Thymus (tissue), 11 donors: Measurements from ENCODE around the gene ACTN4. TPM values are rescaled to one million over a fixed set of nuclear protein-coding genes. Genes with fewer than 3 reads are reported as not detected.

ENCODE experiments used
- DNase-seq, 9 donors: peaks; one replicate each; pipeline ENCODE4 v3.0.0-alpha.2; 2013; ENCODE audit warnings: low spot score in 9 of 9, low read depth in 6 of 9, missing footprints in 1 of 9
- H3K27ac ChIP-seq, 2 donors: one replicate each; pipeline ENCODE4 v1.5.1; 2013; ENCODE audit warnings: control low read depth in 1 of 2, low read depth in 1 of 2, low read length in 1 of 2, mild to moderate bottlenecking in 1 of 2, moderate library complexity in 1 of 2
- H3K27me3 ChIP-seq, 2 donors: one replicate each; pipeline ENCODE4 v1.5.1; 2013; ENCODE audit warnings: low read length in 1 of 2; ENCODE audit not compliant: control insufficient read depth in 2 of 2, insufficient read depth in 1 of 2
- H3K36me3 ChIP-seq, 2 donors: one replicate each; pipeline ENCODE4 v1.5.1; 2013; ENCODE audit warnings: low read length in 1 of 2, mild to moderate bottlenecking in 1 of 2, moderate library complexity in 1 of 2; ENCODE audit not compliant: control insufficient read depth in 2 of 2, insufficient read depth in 2 of 2
- H3K4me1 ChIP-seq, 2 donors: one replicate each; pipeline ENCODE4 v1.5.1; 2013; ENCODE audit warnings: low read length in 2 of 2; ENCODE audit not compliant: control insufficient read depth in 2 of 2, insufficient read depth in 2 of 2
- H3K4me3 ChIP-seq, 2 donors: one replicate each; pipeline ENCODE4 v1.5.1; 2013; ENCODE audit warnings: low read length in 2 of 2, control low read depth in 1 of 2, mild to moderate bottlenecking in 1 of 2
- H3K9me3 ChIP-seq, 2 donors: one replicate each; pipeline ENCODE4 v1.5.1; 2013; ENCODE audit warnings: low read length in 1 of 2, mild to moderate bottlenecking in 1 of 2; ENCODE audit not compliant: control insufficient read depth in 2 of 2, insufficient read depth in 1 of 2
- WGBS: extraction: QIAGEN DNeasy Blood & Tissue Kit; methylation state at CpG from one replicate; pipeline ENCODE4 v1.1.7; 2013; 5-methylcytosine and 5-hydroxymethylcytosine counted together
- polyA plus RNA-seq: library from polyadenylated mRNA; stranded (reverse); fragments of 200-250 nt; gene quantifications from one replicate; pipeline ENCODE4 v1.2.3, GENCODE V29; 2013
- total RNA-seq: library from RNA; stranded (reverse); fragments of 120-200 nt; gene quantifications from one replicate; pipeline ENCODE4 v1.2.4, GENCODE V29; 2013
- donor health status: healthy.

The ACTN4 gene
- total and polyA plus RNA-seq, 2 donors, result 23.8 to 124 TPM

DNA sequence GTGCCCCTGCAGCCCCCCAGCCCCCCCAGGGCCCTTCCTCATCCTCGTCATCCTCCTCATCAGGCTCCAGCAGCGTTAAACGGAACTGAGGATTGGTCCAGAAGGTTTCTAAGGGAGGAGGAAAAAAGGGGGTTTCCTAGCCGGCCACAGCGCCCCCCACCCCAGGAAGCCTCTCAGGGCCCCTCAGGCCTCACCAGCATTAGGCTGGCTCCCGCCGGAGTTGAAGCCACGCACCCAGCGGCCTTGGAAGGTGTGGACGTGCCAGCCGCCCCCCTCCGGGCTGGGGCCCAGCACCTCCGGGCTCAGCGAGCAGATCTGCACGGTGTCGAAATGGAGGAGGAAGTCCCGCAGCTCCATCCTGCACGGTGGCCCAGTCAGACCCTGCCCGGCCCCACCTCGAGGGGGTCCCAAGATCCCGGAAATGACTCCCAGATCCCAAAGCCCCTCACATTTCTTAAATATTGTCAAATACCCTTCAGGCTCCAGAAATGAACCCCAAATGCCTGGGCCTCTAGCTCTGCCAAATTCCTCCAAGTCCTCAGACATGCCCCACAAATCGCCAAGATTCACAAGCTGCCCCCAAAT lies 89.9 kb downstream of the ACTN4 start:
- H3K27ac ChIP-seq, result no peak overlapping the region
- 15% methylated on average over 22 of the region's 22 CpGs for WGBS
- H3K36me3 ChIP-seq, result no peaks in the 10 kb centered on the region
- peaks cover 19 to 56% of the 10 kb centered on the region in 2 donors for H3K27me3 ChIP-seq
- peaks cover 5 to 16% of the 10 kb centered on the region in 2 donors for H3K4me1 ChIP-seq
- peaks cover 0 to 2% of the 10 kb centered on the region in 2 donors for H3K9me3 ChIP-seq
- no peak overlapping the region for H3K4me3 ChIP-seq
- no peak for DNase-seq

DNA sequence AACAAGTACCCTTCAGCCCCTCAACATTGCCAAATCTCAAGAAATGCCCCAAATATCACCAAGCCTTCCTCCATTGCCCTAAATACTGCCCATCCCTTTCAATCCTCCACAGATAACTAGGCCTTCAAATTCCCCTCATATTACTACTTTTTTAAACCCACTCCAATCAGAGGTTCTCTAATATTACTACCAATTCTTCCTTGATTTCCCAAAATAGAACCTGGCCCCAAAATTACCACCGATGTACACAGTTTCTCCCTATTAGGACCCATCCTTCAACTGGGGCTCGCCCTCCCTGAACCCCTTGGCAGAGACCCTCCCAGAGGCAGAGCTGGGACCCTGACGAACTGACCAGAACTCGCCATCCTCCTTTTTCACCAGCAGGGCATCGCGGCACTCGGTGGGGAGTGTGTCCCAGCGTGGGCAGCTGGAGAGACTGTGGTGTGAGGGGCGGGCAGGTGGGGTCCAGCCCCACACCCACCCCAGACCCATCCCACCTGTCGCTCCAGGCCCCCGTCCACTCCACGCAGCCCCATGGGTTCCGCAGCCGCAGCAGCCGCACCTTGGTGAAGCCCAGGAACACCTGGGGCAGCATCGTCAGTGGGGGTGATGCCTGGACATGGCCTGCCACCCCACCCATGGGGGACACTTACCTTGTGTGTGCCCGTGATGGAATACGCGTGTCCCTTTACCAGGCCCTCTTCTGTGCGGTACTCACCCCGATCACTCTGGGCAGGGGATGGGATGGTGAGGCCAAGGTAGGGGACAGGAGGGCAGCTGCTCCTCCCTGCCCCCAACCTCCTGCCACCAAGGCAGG lies 90.7 kb downstream of the ACTN4 start:
- H3K36me3 ChIP-seq, result no peaks in the 10 kb centered on the region
- no peak overlapping the region for H3K27ac ChIP-seq
- 98% methylated on average over 21 of the region's 21 CpGs for WGBS
- H3K4me3 ChIP-seq, result no peak overlapping the region
- H3K27me3 ChIP-seq, result peaks cover 19 to 54% of the 10 kb centered on the region in 2 donors
- no peak for DNase-seq
- H3K9me3 ChIP-seq, result peaks cover 0 to 2% of the 10 kb centered on the region in 2 donors
- peaks cover 5 to 16% of the 10 kb centered on the region in 2 donors for H3K4me1 ChIP-seq

- WGBS, result 88% methylated on average over 16 of the region's 16 CpGs
- H3K4me3 ChIP-seq, result no peak overlapping the region
- H3K4me1 ChIP-seq, result peaks cover 1 to 10% of the 10 kb centered on the region in 2 donors
- H3K9me3 ChIP-seq, result peaks cover 0 to 2% of the 10 kb centered on the region in 2 donors
- no peak for DNase-seq
- H3K27ac ChIP-seq, result no peak overlapping the region
- no peaks in the 10 kb centered on the region for H3K36me3 ChIP-seq
- peaks cover 19 to 40% of the 10 kb centered on the region in 2 donors for H3K27me3 ChIP-seq
These were observed 92.2 kb downstream of the ACTN4 start for GRCh38 chr19:38739440-38740256.

- Histone ChIP-seq H3K4me1 (peaks cover 0 to 4% of the 10 kb centered on the region in 2 donors), H3K9me3 (peaks cover 0 to 2% of the 10 kb centered on the region in 2 donors), H3K27ac (no peak overlapping the region), H3K4me3 (no peak overlapping the region), H3K27me3 (peaks cover 15 to 34% of the 10 kb centered on the region in 2 donors), H3K36me3 (no peaks in the 10 kb centered on the region)
- DNase-seq, result no peak
- 96% methylated on average over 9 of the region's 9 CpGs for WGBS
These were observed 92.8 kb downstream of the ACTN4 start for GRCh38 chr19:38740257-38740592.

- Histone ChIP-seq H3K4me3 (no peak overlapping the region), H3K4me1 (peaks cover 0 to 2% of the 10 kb centered on the region in 2 donors)
These were observed 93.5 kb downstream of the ACTN4 start for GRCh38 chr19:38740932-38741331.

GRCh38 chr19:38741670-38742069 lies 94.2 kb downstream of the ACTN4 start:
- Histone ChIP-seq H3K27me3 (peaks cover 13 to 23% of the 10 kb centered on the region in 2 donors), H3K4me1 (peaks cover 0 to 2% of the 10 kb centered on the region in 2 donors), H3K9me3 (no peaks in the 10 kb centered on the region), H3K36me3 (no peaks in the 10 kb centered on the region), H3K4me3 (no peak overlapping the region), H3K27ac (no peak overlapping the region)
- 97% methylated on average over 15 of the region's 15 CpGs for WGBS
- no peak for DNase-seq

More at GRCh38 chr19:38740932-38741331, 93.5 kb downstream of the ACTN4 start:
- Histone ChIP-seq H3K27ac (no peak overlapping the region), H3K9me3 (peaks cover 0 to 1% of the 10 kb centered on the region in 2 donors), H3K27me3 (peaks cover 13 to 30% of the 10 kb centered on the region in 2 donors), H3K36me3 (no peaks in the 10 kb centered on the region)
- 100% methylated on average over 2 of the region's 2 CpGs for WGBS
- DNase-seq, result no peak

- H3K4me3 ChIP-seq, result no peak overlapping the region
- H3K27ac ChIP-seq, result no peak overlapping the region
- no peak for DNase-seq
- H3K36me3 ChIP-seq, result no peaks in the 10 kb centered on the region
- WGBS, result 98% methylated on average over 9 of the region's 9 CpGs
- peaks cover 0 to 1% of the 10 kb centered on the region in 2 donors for H3K4me1 ChIP-seq
- H3K9me3 ChIP-seq, result no peaks in the 10 kb centered on the region
- H3K27me3 ChIP-seq, result peaks cover 9 to 16% of the 10 kb centered on the region in 2 donors
These were observed 94.8 kb downstream of the ACTN4 start for GRCh38 chr19:38742296-38742695.

DNA sequence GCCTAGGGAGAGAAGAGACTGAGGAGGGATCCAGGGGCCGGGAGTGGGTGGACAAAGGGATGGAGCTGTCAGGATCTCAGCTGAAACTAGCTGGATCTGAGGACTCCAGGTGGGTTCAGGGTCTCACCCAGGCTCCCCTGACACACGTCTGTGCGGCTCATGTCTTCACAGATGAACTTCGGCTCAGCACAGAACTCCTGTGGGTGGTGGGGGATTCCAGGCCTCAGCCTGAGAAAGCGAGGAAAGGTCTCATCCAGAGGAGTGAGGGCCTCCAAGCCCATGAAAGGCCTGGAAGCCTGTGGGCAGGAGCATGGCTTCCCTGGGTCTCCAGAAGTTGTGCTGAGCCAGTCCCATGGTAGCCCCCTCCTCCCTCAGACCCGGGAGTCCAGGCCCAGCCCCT lies 95.5 kb downstream of the ACTN4 start:
- Histone ChIP-seq H3K4me3 (no peak overlapping the region), H3K9me3 (no peaks in the 10 kb centered on the region), H3K27ac (no peak overlapping the region), H3K27me3 (peaks cover 5 to 10% of the 10 kb centered on the region in 2 donors), H3K4me1 (no peaks in the 10 kb centered on the region), H3K36me3 (no peaks in the 10 kb centered on the region)
- DNase-seq, result no peak
- WGBS, result 94% methylated on average over 6 of the region's 6 CpGs
